ENCODE measurements around the gene TMEM37. TPM values are rescaled to one million over a fixed set of nuclear protein-coding genes. Genes with fewer than 3 reads are reported as not detected.

TMEM37 gene
- total RNA-seq, 2 donors from 2014 or later, result 19.1 to 22.1 TPM

GRCh38 chr2:119439574-119440500 lies 8.2 kb downstream of the TMEM37 start:
- Histone ChIP-seq H3K36me3 (replicated peaks in 1 of 2; ENCODE audit: insufficient read depth in 1 of 2, low read depth in 2 of 2) (no peaks in the 10 kb centered on the region), H3K9me3 (no peaks in the 10 kb centered on the region), H3K27ac (peak overlapping the region in 3 of 4 donors; percentile 1 to 54 (median 46)), H3K27me3 (no peaks in the 10 kb centered on the region), H3K4me1 (peaks cover 47% of the 10 kb centered on the region), H3K4me3 (no peak overlapping the region)
- TF ChIP-seq CTCF (IDR thresholded peaks at IDR 0.05) (no peak), POLR2A (IDR thresholded peaks at IDR 0.05) (no peak)
- intact Hi-C loops (cut with DNase I), result no loop called here
- DNase-seq, result peak; percentile 56 to 80 (median 68)
- WGBS, 2 donors, result 64 to 77% methylated on average over 8 to 15 of the region's 15 CpGs
- no peak for ATAC-seq

- no peak for DNase-seq
Measured at GRCh38 chr2:119440501-119440870, 8.8 kb downstream of the TMEM37 start.

GRCh38 chr2:119440873-119441272 lies 9.2 kb downstream of the TMEM37 start:
- H3K36me3 ChIP-seq (replicated peaks in 1 of 2; ENCODE audit: insufficient read depth in 1 of 2, low read depth in 2 of 2), result no peaks in the 10 kb centered on the region
- intact Hi-C loops (cut with DNase I), result no loop called here
- no peak overlapping the region for H3K4me3 ChIP-seq
- 79 to 82% methylated on average over 2 to 4 of the region's 4 CpGs for WGBS, 2 donors
- TF ChIP-seq CTCF (IDR thresholded peaks at IDR 0.05) (no peak), POLR2A (IDR thresholded peaks at IDR 0.05) (no peak)
- peak overlapping the region in 3 of 4 donors; percentile 1 to 54 (median 48) for H3K27ac ChIP-seq
- no peaks in the 10 kb centered on the region for H3K9me3 ChIP-seq
- ATAC-seq (no peak), DNase-seq (no peak)
- H3K27me3 ChIP-seq, result no peaks in the 10 kb centered on the region
- peaks cover 37% of the 10 kb centered on the region for H3K4me1 ChIP-seq

More at GRCh38 chr2:119440501-119440870, 8.8 kb downstream of the TMEM37 start:
- H3K4me3 ChIP-seq, result no peak overlapping the region
- no peak for TF ChIP-seq CTCF (IDR thresholded peaks at IDR 0.05)
- no peak for TF ChIP-seq POLR2A (IDR thresholded peaks at IDR 0.05)
- H3K27ac ChIP-seq, result peak overlapping the region in 3 of 4 donors; percentile 1 to 54 (median 46)
- H3K27me3 ChIP-seq, result no peaks in the 10 kb centered on the region
- H3K4me1 ChIP-seq, result peaks cover 41% of the 10 kb centered on the region
- H3K9me3 ChIP-seq, result no peaks in the 10 kb centered on the region
- ATAC-seq, result no peak
- no peaks in the 10 kb centered on the region for H3K36me3 ChIP-seq (replicated peaks in 1 of 2; ENCODE audit: insufficient read depth in 1 of 2, low read depth in 2 of 2)
- intact Hi-C loops (cut with DNase I), result no loop called here
- 27 to 40% methylated on average over 1 of the region's 1 CpG for WGBS, 2 donors

GRCh38 chr2:119441376-119442225 lies 9.9 kb downstream of the TMEM37 start:
- H3K9me3 ChIP-seq, result no peaks in the 10 kb centered on the region
- H3K4me3 ChIP-seq, result no peak overlapping the region
- peaks cover 30% of the 10 kb centered on the region for H3K4me1 ChIP-seq
- no peak for ATAC-seq
- no peaks in the 10 kb centered on the region for H3K36me3 ChIP-seq (replicated peaks in 1 of 2; ENCODE audit: insufficient read depth in 1 of 2, low read depth in 2 of 2)
- no peaks in the 10 kb centered on the region for H3K27me3 ChIP-seq
- intact Hi-C loops (cut with DNase I), result no loop called here
- 74 to 85% methylated on average over 8 of the region's 8 CpGs for WGBS, 2 donors
- peak overlapping the region in 2 of 4 donors; percentile 48 to 54 for H3K27ac ChIP-seq
- no peak for DNase-seq
- TF ChIP-seq POLR2A (IDR thresholded peaks at IDR 0.05), result no peak
- TF ChIP-seq CTCF (IDR thresholded peaks at IDR 0.05), result no peak
